ENCODE measurements around the gene RHBDD3.

Gene RHBDD3

GRCh38 chr22:29313576-29314466, 46.0 kb upstream of the RHBDD3 start:
- peak in 1 of 3 experiments; percentile 3 for TF ChIP-seq CTCF (IDR thresholded peaks at IDR 0.05; ENCODE audit: unreplicated experiment in 3 of 3)
- Mint-ChIP-seq H3K4me3 (peak overlapping the region; percentile 66 to 75 (median 74)), H3K4me1 (peaks cover 17% of the 10 kb centered on the region), H3K9me3 (no peaks in the 10 kb centered on the region), H3K36me3 (ENCODE audit: low read depth) (peaks cover 5% of the 10 kb centered on the region), H3K27ac (no peak overlapping the region), H3K27me3 (ENCODE audit: low read depth) (peaks cover 58% of the 10 kb centered on the region)

- Mint-ChIP-seq H3K4me1 (peaks cover 17% of the 10 kb centered on the region), H3K36me3 (ENCODE audit: low read depth) (peaks cover 5% of the 10 kb centered on the region), H3K27ac (no peak overlapping the region), H3K9me3 (no peaks in the 10 kb centered on the region), H3K4me3 (peak overlapping the region in 2 of 3 experiments; percentile 9 to 40), H3K27me3 (ENCODE audit: low read depth) (peaks cover 58% of the 10 kb centered on the region)
- peak; percentile 40 to 55 (median 54) for TF ChIP-seq CTCF (IDR thresholded peaks at IDR 0.05; ENCODE audit: unreplicated experiment in 3 of 3)
Measured at GRCh38 chr22:29313126-29313575, 45.4 kb upstream of the RHBDD3 start.

- Mint-ChIP-seq H3K4me1 (peaks cover 17% of the 10 kb centered on the region), H3K27ac (no peak overlapping the region), H3K9me3 (no peaks in the 10 kb centered on the region), H3K36me3 (ENCODE audit: low read depth) (peaks cover 5% of the 10 kb centered on the region), H3K27me3 (ENCODE audit: low read depth) (peaks cover 52% of the 10 kb centered on the region), H3K4me3 (peak overlapping the region; percentile 11 to 40 (median 17))
- no peak for TF ChIP-seq CTCF (IDR thresholded peaks at IDR 0.05; ENCODE audit: unreplicated experiment in 3 of 3)
Measured at GRCh38 chr22:29312218-29313125, 44.7 kb upstream of the RHBDD3 start.

- peaks cover 5% of the 10 kb centered on the region for H3K36me3 Mint-ChIP-seq (ENCODE audit: low read depth)
- peaks cover 44% of the 10 kb centered on the region for H3K27me3 Mint-ChIP-seq (ENCODE audit: low read depth)
- peaks cover 17% of the 10 kb centered on the region for H3K4me1 Mint-ChIP-seq
- H3K9me3 Mint-ChIP-seq, result no peaks in the 10 kb centered on the region
- TF ChIP-seq CTCF (IDR thresholded peaks at IDR 0.05; ENCODE audit: unreplicated experiment in 3 of 3), result no peak
- no peak overlapping the region for H3K4me3 Mint-ChIP-seq
- no peak overlapping the region for H3K27ac Mint-ChIP-seq
Measured at GRCh38 chr22:29311464-29312217, 43.9 kb upstream of the RHBDD3 start.

GRCh38 chr22:29310863-29311339, 43.1 kb upstream of the RHBDD3 start:
- H3K4me3 Mint-ChIP-seq, result peak overlapping the region in 2 of 3 experiments; percentile 41 to 52
- no peak for TF ChIP-seq CTCF (IDR thresholded peaks at IDR 0.05; ENCODE audit: unreplicated experiment in 3 of 3)
- H3K27ac Mint-ChIP-seq, result no peak overlapping the region
- H3K9me3 Mint-ChIP-seq, result no peaks in the 10 kb centered on the region
- peaks cover 5% of the 10 kb centered on the region for H3K36me3 Mint-ChIP-seq (ENCODE audit: low read depth)
- peaks cover 36% of the 10 kb centered on the region for H3K27me3 Mint-ChIP-seq (ENCODE audit: low read depth)
- peaks cover 17% of the 10 kb centered on the region for H3K4me1 Mint-ChIP-seq

Data from nephron (organoid).